LNCaP clone FGC (cell line): ENCODE results near the gene PPP1R2.
"Not testable (repeated sequence)": the region's sequence is repeated elsewhere in the genome, so short reads cannot be mapped to it uniquely, and the experiment has no call there.

Experiments used
- DNase-seq: peaks from one replicate; pipeline ENCODE4 v3.0.0-alpha.2; 2011; ENCODE audit warnings: low read depth
- H3K4me3 ChIP-seq: 2 replicates; pipeline ENCODE4 v1.5.1; 2011; ENCODE audit warnings: mild to moderate bottlenecking, low read depth, low read length, control low read depth
- TF ChIP-seq, protein P1 (sequence below): IDR thresholded peaks from 2 replicates; pipeline ENCODE4 v1.5.1; 2012; ENCODE audit warnings: mild to moderate bottlenecking; ENCODE audit not compliant: control insufficient read depth, insufficient read depth; ENCODE audit errors: extremely low read depth

Gene PPP1R2

DNA sequence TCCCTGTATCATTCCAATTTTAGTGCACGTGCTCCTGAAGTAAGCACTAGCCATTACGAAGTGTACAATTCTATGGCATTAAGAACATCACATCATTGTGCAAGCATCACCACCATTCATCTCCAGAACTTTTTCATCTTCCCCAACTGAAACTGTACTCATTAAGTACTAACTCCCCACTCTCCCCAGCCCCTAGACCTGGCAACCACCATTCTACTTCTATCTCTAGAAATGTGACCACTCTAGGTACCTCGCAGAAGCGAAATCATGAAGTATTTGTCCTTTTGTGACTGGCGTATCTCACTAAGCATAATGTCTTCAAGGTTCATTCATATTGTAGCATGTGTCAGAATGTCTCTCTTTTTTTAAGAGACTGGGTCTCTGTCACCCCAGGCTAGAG is 11.4 kb downstream of the PPP1R2 start:
- H3K4me3 ChIP-seq = no peak overlapping the region
- DNase-seq = no peak
- TF ChIP-seq, protein P1, sequence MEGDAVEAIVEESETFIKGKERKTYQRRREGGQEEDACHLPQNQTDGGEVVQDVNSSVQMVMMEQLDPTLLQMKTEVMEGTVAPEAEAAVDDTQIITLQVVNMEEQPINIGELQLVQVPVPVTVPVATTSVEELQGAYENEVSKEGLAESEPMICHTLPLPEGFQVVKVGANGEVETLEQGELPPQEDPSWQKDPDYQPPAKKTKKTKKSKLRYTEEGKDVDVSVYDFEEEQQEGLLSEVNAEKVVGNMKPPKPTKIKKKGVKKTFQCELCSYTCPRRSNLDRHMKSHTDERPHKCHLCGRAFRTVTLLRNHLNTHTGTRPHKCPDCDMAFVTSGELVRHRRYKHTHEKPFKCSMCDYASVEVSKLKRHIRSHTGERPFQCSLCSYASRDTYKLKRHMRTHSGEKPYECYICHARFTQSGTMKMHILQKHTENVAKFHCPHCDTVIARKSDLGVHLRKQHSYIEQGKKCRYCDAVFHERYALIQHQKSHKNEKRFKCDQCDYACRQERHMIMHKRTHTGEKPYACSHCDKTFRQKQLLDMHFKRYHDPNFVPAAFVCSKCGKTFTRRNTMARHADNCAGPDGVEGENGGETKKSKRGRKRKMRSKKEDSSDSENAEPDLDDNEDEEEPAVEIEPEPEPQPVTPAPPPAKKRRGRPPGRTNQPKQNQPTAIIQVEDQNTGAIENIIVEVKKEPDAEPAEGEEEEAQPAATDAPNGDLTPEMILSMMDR = no peak

GRCh38 chr3:195526492-195526891 is 16.6 kb downstream of the PPP1R2 start:
- no peak overlapping the region for H3K4me3 ChIP-seq
- TF ChIP-seq, protein P1 = no peak
- DNase-seq = no peak

DNA sequence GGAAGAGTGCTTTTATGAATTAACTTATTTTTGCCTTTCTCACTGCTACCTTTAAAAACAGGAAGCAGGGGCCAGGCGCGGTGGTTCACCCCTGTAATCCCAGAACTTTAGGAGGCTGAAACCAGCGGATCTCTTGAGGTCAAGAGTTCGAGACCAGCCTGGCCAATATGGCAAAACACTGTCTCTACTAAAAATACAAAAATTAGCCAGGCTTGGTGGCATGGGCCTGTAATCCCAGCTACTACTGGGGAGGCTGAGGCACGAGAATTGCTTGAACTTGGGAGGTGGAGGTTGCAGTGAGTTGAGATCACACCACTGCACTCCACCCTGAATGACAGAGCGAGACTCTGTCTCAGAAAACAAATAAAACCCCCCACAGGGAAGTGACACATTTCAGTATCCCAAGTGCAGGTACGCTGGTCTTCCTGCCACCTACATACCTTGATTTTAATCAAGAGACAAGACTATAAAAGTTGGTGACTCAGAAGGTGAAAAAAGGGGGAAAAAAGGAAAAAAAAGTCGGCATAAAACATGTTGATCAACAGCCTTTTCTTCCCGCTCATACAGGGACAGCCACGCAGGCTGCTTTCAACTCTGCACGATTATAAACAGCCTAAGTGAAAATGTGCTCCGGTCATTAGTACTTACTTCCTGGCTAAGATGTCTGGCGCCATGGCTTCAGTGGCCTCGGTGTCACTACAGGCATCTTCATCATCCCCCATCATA is 18.8 kb downstream of the PPP1R2 start:
- no peak overlapping the region for H3K4me3 ChIP-seq
- no peak for DNase-seq
- TF ChIP-seq, protein P1 = no peak

DNA sequence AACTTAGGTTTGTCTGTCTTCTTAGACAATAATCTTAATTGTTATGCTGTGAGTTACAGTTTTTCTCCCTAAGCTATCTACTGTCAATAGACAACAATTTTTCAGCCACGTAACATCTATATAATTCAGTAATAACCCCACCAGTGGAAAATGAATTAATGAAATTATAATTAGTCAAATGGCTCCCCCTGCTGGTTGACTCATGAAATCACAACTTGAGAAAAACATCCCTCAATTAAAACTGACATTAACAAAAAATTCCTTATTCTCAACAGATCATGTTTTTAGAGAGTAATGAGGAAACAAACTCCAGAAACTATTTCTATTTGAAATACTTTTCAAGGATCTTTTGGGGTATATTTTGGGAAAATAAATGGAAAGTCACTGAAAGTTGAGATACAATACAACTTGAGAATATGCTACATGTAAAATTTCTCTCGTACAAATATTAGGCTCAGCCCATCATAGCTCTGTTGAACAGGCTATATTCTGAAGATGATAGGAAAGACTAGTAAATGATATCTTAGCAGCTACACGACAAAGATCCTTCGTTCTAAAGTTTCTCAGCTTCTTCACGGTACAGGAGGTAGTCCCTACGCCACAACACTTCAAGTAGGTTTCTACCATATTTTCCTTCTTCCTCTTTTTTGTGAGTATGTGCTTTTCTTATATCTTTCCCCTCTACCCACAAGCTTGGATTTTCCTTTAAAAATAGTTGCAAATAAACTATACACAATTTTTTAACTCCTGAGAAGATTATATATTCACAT is 20.7 kb downstream of the PPP1R2 start:
- TF ChIP-seq, protein P1 = peak; percentile 50
- DNase-seq = no peak
- H3K4me3 ChIP-seq = no peak overlapping the region

GRCh38 chr3:195517030-195517429 is 26.1 kb downstream of the PPP1R2 start:
- no peak overlapping the region for H3K4me3 ChIP-seq
- TF ChIP-seq, protein P1 = no peak

DNA sequence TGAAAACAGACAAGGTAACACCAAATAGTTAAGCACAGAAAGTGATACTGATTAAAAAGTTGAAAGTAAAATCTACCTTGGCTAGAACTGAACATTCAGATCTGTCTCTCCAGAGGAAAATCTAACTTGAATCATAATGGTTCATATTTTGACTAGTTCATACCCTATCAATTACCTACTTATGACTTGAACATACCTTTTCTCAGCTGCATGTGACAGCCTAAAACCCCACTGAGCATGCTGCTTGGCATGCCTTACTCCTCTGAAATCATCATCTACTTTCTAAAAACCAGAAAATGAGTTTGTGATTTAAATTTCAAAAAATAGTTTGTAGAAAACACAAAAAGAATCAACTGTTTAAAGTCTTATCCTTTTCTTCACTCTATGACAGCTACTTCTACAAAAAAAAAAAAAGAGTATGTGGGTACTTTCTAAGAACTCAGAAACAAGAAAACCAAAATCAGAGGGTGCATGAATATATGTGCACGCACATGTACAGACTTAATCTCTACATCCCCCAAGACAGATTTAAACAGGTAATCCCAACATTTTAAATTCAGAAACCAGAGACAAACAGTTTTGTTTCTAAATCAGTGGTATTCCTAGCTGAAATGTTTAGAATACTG is 28.4 kb downstream of the PPP1R2 start:
- H3K4me3 ChIP-seq, DNase-seq: not testable (repeated sequence)

More at GRCh38 chr3:195517030-195517429, 26.1 kb downstream of the PPP1R2 start:
- DNase-seq = no peak

GRCh38 chr3:195512798-195513345 is 30.3 kb downstream of the PPP1R2 start:
- TF ChIP-seq, protein P1 = no peak
- DNase-seq = no peak

More at GRCh38 chr3:195512798-195513345, 30.3 kb downstream of the PPP1R2 start:
- H3K4me3 ChIP-seq = no peak overlapping the region
